MG63 (cell line): ENCODE results near the gene ST3GAL3. TPM values are rescaled to one million over a fixed set of nuclear protein-coding genes. Genes with fewer than 3 reads are reported as not detected.

Experiments
- DNase-seq: peaks from one replicate; pipeline ENCODE4 v3.0.0-alpha.2; 2020
- H3K27me3 ChIP-seq: fragments of 250-450 bp; sonication (Bioruptor Pico); 2 replicates; pipeline ENCODE4 v1.5.1; 2020; ENCODE audit warnings: mild to moderate bottlenecking, moderate library complexity
- H3K36me3 ChIP-seq: fragments of 250-450 bp; sonication (Bioruptor Pico); 2 replicates; pipeline ENCODE4 v1.5.1; 2020; ENCODE audit warnings: mild to moderate bottlenecking, moderate library complexity
- H3K4me3 ChIP-seq: fragments of 250-450 bp; sonication (Bioruptor Pico); 2 replicates; pipeline ENCODE4 v1.5.1; 2020; ENCODE audit warnings: mild to moderate bottlenecking, moderate library complexity
- H3K9me3 ChIP-seq: fragments of 250-450 bp; sonication (Bioruptor Pico); 2 replicates; pipeline ENCODE4 v1.5.1; 2020; ENCODE audit warnings: mild to moderate bottlenecking, moderate library complexity
- total RNA-seq: library from RNA; depleted of rRNA; stranded (reverse); fragments of >200 nt; shearing (Covaris generic); gene quantifications from 2 replicates; pipeline ENCODE4 v1.2.3, GENCODE V29; 2014; ENCODE audit warnings: low replicate concordance

The ST3GAL3 gene
- total RNA-seq, 1 experiment from 2014 or later, result 9.2 TPM

DNA sequence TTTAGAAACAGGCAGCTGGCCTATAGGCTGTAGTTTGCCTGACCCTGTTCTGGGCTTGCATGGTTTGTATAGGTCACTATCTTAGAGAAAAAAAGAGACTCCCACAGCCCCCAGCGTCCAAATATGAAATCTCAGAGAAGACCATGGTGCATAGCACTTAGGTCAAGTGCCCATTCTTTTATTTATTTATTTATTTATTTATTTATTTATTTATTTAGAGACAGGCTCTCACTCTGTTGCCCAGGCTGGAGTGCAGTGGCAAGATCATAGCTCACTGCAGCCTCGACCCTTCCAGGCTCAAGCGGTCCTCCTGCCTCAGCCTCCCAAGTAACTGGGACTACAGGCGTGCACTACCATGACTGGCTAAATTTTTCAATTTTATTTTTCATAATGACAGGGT lies 175.4 kb downstream of the ST3GAL3 start:
- H3K36me3 ChIP-seq, result no peaks in the 10 kb centered on the region
- DNase-seq, result no peak
- H3K9me3 ChIP-seq, result no peaks in the 10 kb centered on the region
- H3K27me3 ChIP-seq, result no peaks in the 10 kb centered on the region
- H3K4me3 ChIP-seq, result no peak overlapping the region

DNA sequence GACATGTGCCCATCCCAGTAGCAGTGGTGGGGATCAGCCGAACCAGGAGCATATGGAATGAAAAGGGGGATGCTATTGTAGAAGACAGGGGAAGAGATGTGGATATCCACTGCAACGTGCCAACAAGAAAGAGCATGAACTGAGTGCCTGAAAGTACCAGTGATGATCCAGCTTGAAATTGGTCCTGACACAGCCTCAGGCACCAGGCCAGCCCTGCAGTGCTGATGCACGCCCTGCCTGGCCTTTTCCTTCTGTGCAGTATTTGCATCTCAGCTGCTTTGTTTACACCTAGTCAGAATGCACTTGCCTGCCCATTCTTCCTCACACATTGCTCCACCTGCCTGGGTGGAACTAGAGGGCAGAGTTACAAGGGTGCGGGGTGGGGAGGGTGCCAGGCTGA lies 176.0 kb downstream of the ST3GAL3 start:
- no peak overlapping the region for H3K4me3 ChIP-seq
- H3K36me3 ChIP-seq, result no peaks in the 10 kb centered on the region
- H3K9me3 ChIP-seq, result no peaks in the 10 kb centered on the region

DNA sequence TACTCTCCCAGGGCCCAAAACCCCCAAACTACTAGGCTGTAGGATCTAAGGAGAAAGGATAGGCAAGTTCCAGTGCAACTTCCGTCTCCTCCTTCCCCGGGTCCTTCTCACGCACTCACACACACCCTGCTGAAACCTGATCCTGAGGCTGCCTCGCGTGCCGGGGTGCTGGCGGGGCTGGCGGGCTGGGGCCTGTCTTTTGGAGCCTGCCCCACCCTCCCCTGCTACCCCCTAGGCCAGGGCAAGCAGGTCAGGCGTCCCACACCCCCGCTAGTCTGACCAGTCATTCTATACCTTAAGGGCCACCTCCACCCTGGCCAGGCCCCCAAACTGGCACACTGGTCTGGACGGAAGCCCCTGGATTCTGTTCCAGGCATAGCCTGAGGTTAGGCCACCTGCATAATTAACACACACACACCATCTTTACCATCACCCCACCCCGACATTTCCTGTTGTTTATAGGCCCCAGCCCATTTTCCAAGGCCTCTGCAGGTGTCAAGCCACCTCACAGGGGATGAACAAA lies 178.0 kb downstream of the ST3GAL3 start:
- H3K27me3 ChIP-seq, result no peaks in the 10 kb centered on the region
- H3K4me3 ChIP-seq, result no peak overlapping the region
- no peaks in the 10 kb centered on the region for H3K36me3 ChIP-seq
- no peak for DNase-seq
- no peaks in the 10 kb centered on the region for H3K9me3 ChIP-seq

More for the DNA sequence above, 176.0 kb downstream of the ST3GAL3 start:
- no peak for DNase-seq
- H3K27me3 ChIP-seq, result no peaks in the 10 kb centered on the region

- DNase-seq, result no peak
- Histone ChIP-seq H3K4me3 (no peak overlapping the region), H3K36me3 (no peaks in the 10 kb centered on the region), H3K9me3 (no peaks in the 10 kb centered on the region), H3K27me3 (no peaks in the 10 kb centered on the region)
These were observed 180.4 kb downstream of the ST3GAL3 start for GRCh38 chr1:43887748-43888147.

- Histone ChIP-seq H3K36me3 (no peaks in the 10 kb centered on the region; the same call in 1 of the 2 replicates), H3K27me3 (no peaks in the 10 kb centered on the region), H3K4me3 (no peak overlapping the region), H3K9me3 (no peaks in the 10 kb centered on the region)
- no peak for DNase-seq
These were observed 183.5 kb downstream of the ST3GAL3 start for GRCh38 chr1:43890815-43891214.

DNA sequence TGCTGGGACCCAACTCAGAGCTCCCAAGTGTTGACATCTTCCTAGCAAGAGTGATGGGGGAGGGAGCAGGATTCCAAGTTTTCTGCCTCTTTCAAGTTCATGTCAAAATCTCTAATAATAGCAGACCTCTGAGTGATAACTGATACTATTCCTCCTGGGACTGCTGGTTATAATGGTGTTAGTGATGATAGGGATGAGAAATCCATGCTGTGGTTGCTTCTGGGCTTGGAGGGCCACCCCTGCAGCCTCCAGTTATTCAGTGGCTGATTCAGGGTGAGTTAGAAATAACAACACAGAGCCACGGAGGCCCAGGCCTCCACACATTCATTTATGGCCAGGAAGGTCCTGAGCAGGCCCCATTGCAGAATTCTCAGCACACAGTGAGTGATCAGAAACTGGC lies 185.7 kb downstream of the ST3GAL3 start:
- Histone ChIP-seq H3K9me3 (no peaks in the 10 kb centered on the region), H3K27me3 (no peaks in the 10 kb centered on the region), H3K4me3 (no peak overlapping the region), H3K36me3 (no peaks in the 10 kb centered on the region; the same call in none of the 2 replicates)
- DNase-seq, result no peak

DNA sequence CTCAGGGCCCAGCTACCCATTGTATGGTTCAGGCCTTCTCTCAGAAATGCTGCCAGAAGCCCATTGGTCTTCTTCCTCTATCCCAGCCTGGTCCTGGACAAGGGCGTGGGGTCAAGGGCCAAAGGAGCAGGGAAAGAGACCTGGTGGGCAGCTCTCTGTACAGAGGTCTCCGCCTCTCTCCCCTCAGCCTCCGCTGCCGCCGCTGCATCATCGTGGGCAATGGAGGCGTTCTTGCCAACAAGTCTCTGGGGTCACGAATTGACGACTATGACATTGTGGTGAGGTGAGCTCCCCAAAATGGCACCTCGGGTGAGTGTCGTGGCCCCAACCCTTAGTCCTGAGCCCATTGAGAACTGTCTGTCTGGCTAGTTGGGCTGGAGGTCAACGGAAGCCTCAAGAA lies 191.6 kb downstream of the ST3GAL3 start:
- Histone ChIP-seq H3K9me3 (no peaks in the 10 kb centered on the region), H3K4me3 (no peak overlapping the region), H3K27me3 (no peaks in the 10 kb centered on the region), H3K36me3 (no peaks in the 10 kb centered on the region; the same call in none of the 2 replicates)
- DNase-seq, result no peak

DNA sequence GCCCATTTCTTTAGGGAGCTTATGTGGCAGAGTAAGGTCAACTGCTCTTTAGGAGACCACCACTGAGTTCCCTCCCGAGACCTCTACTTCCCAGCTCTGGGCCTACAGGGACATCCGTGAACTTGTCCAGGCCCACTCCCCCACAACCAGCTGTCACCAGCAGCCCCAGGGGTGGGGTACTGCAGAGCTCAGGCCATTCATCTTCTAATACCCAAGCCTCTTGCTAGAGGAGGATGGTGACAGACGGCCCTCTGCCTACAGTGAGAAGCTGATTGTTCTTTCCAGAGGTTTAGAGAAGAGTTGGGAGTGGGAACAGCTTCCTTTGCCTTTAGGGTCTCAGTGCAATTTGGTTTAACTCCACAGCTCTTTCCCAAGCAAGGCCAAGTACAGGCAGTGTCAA lies 193.1 kb downstream of the ST3GAL3 start:
- Histone ChIP-seq H3K9me3 (no peaks in the 10 kb centered on the region), H3K36me3 (no peaks in the 10 kb centered on the region; the same call in none of the 2 replicates), H3K4me3 (no peak overlapping the region), H3K27me3 (no peaks in the 10 kb centered on the region)
- DNase-seq, result no peak

GRCh38 chr1:43901196-43901961 lies 194.0 kb downstream of the ST3GAL3 start:
- Histone ChIP-seq H3K36me3 (no peaks in the 10 kb centered on the region; the same call in 1 of the 2 replicates), H3K4me3 (no peak overlapping the region), H3K27me3 (no peaks in the 10 kb centered on the region), H3K9me3 (no peaks in the 10 kb centered on the region)
- DNase-seq, result no peak

GRCh38 chr1:43902058-43902831 lies 194.9 kb downstream of the ST3GAL3 start:
- H3K27me3 ChIP-seq, result no peaks in the 10 kb centered on the region
- H3K4me3 ChIP-seq, result no peak overlapping the region
- DNase-seq, result no peak

DNA sequence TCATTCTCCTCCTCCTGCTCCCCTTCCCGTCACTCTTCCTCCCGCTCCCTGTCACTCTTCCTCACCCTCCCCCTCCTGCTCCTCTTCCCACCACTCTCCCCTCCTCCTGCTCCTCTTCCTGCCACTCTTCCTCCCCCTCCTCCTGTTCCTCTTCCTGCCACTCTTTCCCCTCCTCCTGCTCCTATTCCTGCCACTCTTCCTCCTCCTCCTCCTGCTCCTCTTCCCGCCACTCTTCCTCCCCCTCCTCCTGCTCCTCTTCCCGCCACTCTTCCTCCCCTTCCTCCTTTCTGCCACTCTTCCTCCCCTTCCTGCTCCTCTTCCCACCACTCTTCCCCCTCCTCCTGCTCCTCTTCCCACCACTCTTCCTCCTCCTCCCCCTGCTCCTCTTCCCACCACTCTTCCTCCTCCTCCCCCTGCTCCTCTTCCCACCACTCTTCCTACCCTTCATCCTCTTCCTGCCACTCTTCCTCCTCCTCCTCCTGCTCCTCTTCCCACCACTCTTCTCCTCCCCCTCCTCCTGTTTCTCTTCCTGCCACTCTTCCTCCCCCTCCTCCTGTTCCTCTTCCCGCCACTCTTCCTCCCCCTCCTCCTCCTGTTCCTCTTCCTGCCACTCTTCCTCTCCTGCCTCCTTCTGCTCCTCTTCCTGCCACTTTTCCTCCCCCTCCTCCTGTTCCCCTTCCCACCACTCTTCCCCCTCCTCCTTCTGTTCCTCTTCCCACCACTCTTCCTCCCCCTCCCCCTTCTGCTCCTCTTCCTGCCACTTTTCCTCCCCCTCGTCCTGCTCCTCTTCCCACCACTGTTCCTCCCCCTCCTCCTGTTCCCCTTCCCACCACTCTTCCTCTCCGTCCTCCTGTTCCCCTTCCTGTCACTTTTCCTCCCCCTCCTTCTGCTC lies 197.6 kb downstream of the ST3GAL3 start:
- no peak for DNase-seq
- H3K27me3 ChIP-seq, result no peaks in the 10 kb centered on the region
- no peak overlapping the region for H3K4me3 ChIP-seq
- H3K36me3 ChIP-seq, result no peaks in the 10 kb centered on the region
- H3K9me3 ChIP-seq, result no peaks in the 10 kb centered on the region

More at GRCh38 chr1:43902058-43902831, 194.9 kb downstream of the ST3GAL3 start:
- Histone ChIP-seq H3K36me3 (no peaks in the 10 kb centered on the region; the same call in 1 of the 2 replicates), H3K9me3 (no peaks in the 10 kb centered on the region)

DNA sequence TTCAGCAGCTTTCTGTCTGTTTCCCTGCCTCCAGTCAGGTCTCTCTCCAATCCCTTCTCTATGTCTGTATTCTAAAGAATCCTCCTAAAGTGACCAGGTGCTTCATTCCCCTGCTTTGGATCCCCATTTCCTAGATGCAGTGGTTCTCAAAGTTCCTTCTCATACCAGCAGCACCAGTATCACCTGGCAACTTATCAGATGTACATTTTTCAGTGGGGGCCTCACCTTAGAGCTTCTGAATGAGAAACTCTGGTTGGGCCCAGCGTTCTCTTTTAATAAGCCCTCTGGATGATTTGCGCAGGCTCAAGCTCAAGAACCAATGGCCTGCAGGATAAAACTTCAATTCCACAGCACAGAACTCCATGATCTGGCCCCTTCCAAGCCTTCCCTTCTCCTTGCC lies 200.9 kb downstream of the ST3GAL3 start:
- H3K9me3 ChIP-seq, result no peaks in the 10 kb centered on the region
- no peaks in the 10 kb centered on the region for H3K27me3 ChIP-seq
- no peak for DNase-seq
- no peaks in the 10 kb centered on the region for H3K36me3 ChIP-seq
- no peak overlapping the region for H3K4me3 ChIP-seq

- no peaks in the 10 kb centered on the region for H3K9me3 ChIP-seq
- H3K27me3 ChIP-seq, result no peaks in the 10 kb centered on the region
- H3K36me3 ChIP-seq, result no peaks in the 10 kb centered on the region
- no peak for DNase-seq
- no peak overlapping the region for H3K4me3 ChIP-seq
These were observed 201.5 kb downstream of the ST3GAL3 start for GRCh38 chr1:43908858-43909257.

DNA sequence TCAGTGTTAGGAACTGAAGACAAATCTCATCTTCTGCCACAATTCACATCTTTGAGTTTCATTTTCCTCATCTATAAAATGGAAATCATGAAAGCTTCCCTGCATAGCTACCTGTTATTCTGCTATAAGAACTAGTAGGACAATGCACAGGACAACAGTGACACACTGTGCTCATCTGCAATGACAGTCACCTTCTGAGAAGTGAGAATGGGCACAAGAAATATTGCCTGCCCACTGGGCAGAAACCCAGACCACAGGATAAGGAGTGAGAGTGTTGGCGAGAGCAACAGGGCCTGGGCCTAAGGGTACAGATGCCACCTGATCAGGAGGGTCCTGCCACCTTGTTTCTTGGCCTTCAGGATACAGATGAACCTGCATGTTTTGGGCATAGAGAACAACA lies 203.0 kb downstream of the ST3GAL3 start:
- no peak for DNase-seq
- no peak overlapping the region for H3K4me3 ChIP-seq
- H3K36me3 ChIP-seq, result no peaks in the 10 kb centered on the region
- H3K27me3 ChIP-seq, result no peaks in the 10 kb centered on the region
- no peaks in the 10 kb centered on the region for H3K9me3 ChIP-seq

DNA sequence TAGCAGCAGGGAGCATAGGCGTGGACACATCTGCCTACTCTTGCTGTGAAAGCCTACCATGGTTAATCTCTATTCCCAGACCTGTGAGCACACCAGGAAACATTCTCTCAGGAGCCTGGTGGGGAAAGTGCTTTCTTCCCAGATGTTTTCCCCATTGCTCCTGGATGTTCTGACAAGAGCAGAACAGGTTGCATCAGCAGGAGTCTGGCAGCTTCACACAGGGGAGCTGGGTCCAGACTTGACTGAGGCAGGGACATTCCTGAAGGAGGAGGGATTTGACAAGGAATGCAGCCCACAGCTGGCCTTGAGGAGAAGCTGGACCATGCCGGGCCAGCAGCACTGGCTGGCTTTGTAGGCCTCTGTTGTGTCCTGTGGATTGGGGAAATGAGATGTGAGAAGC lies 205.3 kb downstream of the ST3GAL3 start:
- H3K9me3 ChIP-seq, result no peaks in the 10 kb centered on the region
- H3K36me3 ChIP-seq, result no peaks in the 10 kb centered on the region
- no peak overlapping the region for H3K4me3 ChIP-seq
- peak; percentile 64 for DNase-seq
- H3K27me3 ChIP-seq, result no peaks in the 10 kb centered on the region

GRCh38 chr1:43913051-43913501 lies 205.7 kb downstream of the ST3GAL3 start:
- Histone ChIP-seq H3K36me3 (no peaks in the 10 kb centered on the region), H3K27me3 (no peaks in the 10 kb centered on the region), H3K9me3 (no peaks in the 10 kb centered on the region), H3K4me3 (no peak overlapping the region)
- no peak for DNase-seq
